Fibroblast of the aortic adventitia (primary cell): ENCODE results near the gene DPH7. TPM values are rescaled to one million over a fixed set of nuclear protein-coding genes. Genes with fewer than 3 reads are reported as not detected.

Experiments
- DNase-seq: peaks from one replicate; pipeline ENCODE4 v3.0.0-alpha.2; 2010; ENCODE audit warnings: low read depth
- H3K4me3 ChIP-seq: 2 replicates; pipeline ENCODE4 v1.5.1; 2011; ENCODE audit warnings: low read depth, mild to moderate bottlenecking, control low read depth, low read length, moderate library complexity
- total RNA-seq: library from RNA; depleted of rRNA; stranded (reverse); fragments of >200 nt; gene quantifications from 2 replicates; pipeline ENCODE4 v1.2.3, GENCODE V29; 2012; ENCODE audit warnings: low replicate concordance
- TF ChIP-seq, protein P1 (sequence below): IDR thresholded peaks from 2 replicates; pipeline ENCODE4 v1.5.1; 2011; ENCODE audit warnings: mild to moderate bottlenecking, low read length, control low read depth, inconsistent platforms; ENCODE audit not compliant: insufficient read depth

DPH7 gene
- total RNA-seq, 1 donor: 16.1 TPM

DNA sequence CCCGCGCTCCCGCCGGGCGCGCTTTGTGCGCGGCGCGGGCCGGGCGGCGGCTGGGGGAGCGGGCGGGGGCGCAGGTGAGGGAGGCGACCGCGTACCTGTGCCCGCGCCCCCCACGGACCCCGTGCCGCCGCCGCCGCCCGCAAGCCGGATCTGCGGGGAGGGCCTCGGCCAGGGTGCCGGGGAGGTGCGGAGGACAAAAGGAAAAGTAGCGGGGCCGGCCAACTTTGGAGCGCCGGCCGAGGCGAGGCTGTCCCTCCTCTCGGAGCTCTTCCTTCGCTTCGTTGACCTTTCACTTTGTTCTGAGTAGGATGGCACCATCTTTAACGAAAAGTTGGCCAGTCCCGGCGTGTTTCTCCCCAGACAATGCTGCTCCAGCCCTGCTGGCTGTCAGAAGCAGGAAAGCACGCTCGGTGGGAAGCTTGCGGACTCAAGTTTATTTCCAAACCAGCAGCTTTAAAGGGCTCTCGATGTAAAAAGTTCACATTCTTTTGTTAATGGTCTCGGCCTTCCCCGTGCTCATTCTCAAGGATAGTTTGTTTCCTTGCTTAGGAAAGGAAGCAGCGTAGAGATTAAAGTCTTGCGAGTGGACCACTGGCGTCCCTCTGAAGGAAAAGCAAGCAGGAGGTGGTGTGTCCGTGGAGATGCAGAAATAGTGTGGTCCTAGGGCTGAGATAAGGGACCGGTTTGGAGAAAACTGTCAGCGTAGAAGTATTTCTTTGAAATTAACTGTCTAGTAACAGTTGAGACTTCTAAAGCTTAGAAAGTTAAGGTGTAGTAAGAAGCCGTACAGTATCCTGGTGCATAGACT lies 40.7 kb upstream of the DPH7 start:
- peak; percentile 59 for DNase-seq
- TF ChIP-seq, protein P1, sequence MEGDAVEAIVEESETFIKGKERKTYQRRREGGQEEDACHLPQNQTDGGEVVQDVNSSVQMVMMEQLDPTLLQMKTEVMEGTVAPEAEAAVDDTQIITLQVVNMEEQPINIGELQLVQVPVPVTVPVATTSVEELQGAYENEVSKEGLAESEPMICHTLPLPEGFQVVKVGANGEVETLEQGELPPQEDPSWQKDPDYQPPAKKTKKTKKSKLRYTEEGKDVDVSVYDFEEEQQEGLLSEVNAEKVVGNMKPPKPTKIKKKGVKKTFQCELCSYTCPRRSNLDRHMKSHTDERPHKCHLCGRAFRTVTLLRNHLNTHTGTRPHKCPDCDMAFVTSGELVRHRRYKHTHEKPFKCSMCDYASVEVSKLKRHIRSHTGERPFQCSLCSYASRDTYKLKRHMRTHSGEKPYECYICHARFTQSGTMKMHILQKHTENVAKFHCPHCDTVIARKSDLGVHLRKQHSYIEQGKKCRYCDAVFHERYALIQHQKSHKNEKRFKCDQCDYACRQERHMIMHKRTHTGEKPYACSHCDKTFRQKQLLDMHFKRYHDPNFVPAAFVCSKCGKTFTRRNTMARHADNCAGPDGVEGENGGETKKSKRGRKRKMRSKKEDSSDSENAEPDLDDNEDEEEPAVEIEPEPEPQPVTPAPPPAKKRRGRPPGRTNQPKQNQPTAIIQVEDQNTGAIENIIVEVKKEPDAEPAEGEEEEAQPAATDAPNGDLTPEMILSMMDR: no peak
- H3K4me3 ChIP-seq: peak overlapping the region; percentile 80

DNA sequence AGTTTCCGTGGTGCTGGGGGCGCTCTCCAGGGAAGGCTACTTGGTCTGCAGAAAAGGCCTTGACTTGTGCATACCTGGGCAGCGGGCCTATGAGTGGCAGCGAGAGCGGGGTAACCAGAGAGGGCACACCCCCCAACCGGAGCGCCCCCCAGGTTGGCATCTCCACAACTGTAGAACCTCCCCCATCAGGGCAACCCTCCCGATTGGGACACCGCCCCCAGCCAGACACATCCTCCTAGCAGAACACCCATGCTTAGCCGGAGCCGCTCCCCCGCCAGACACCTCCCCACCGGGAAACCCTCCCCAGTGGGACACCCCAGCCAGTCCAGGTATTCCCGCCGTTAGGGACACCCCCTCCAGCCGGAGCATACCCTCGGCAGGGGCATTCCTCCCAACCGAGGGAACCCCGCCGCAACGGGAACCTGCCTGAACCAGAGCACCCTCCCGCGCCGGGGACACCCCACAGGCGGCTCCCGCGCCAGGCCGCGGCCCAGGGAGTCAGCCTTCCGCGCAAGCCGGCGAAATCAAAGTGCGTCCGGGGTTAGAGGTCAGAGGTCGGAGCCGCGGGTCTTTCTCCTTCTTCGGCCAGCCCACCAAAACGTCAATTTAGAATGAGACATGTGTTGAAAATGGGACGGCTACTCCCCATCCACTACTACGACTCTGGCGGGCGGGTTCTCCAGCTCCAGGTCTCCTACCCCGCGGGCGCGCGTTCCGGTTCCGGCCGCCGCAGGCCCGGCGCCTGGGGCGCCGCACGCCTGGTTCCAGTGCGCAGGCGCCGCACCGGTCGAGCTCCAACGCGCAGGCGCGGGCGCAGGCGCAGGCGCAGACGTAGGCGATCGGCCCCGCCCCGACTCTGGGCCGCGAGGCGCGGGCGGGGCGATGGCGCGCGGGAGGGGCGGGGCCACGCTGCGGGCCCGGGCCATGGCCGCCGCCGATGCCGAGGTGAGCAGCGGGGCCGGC lies 39.7 kb upstream of the DPH7 start, which contains the start of gene EHMT1:
EHMT1 (plus strand) TSS at position 901 of the 963 bp plus-strand sequence; CDS start at position 925, 24 bp downstream.
- peak within 1 kb of the TSS; percentile 90 for H3K4me3 ChIP-seq
- TF ChIP-seq, protein P1: no peak
- DNase-seq: peak; percentile 76

DNA sequence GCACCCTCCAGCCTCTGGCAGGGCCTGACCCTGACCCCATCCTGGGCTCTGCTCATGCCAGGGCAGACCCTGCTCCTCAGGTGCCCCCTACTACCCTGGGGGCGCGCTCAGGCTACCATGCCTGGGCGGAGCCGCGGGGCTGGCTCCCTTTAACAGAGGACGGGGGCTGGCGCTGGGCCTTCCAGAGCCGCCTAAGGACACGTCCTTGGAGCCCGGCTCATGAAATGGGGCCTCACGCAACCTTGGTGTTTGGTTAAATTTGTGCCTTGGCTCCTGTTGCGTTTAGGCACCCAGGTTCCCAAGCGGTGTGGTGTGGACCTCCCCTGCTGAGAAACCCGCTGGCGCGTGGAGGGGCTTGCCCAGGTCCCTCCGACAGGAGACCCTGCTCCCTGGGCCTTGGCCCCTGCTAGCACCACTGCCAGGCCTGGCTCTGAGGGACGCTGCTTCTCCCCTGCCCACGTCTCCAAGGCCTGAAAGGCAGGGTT lies 36.7 kb upstream of the DPH7 start:
- TF ChIP-seq, protein P1: no peak
- no peak overlapping the region for H3K4me3 ChIP-seq
- no peak for DNase-seq

DNA sequence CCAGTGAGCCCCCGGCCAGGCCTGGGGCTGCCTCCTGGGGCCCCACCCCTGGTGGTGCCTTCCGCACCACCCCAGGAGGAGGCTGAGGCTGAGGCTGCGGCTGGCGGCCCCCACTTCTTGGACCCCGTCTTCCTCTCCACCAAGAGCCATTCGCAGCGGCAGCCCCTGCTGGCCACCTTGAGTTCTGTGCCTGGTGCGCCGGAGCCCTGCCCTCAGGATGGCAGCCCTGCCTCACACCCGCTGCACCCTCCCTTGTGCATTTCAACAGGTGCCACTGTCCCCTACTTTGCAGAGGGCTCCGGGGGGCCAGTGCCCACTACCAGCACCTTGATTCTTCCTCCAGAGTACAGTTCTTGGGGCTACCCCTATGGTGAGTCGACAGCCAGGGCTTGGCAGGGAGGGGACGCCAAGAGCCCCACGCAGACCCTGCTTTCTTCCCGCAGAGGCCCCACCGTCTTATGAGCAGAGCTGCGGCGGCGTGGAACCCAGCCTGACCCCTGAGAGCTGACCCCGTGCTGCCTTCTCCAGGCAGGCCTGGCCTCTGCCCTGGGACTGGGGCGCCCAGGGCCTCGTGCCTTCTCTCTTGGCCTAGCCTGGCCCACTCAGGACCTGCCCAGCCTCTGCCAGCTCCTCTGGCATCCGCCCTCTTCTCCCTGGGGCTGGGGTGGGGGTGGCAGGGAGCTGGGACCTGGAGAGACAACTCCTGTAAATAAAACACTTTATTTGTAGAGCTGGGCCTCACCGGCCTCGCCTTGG lies 36.1 kb upstream of the DPH7 start:
- no peak overlapping the region for H3K4me3 ChIP-seq
- TF ChIP-seq, protein P1: no peak
- no peak for DNase-seq

DNA sequence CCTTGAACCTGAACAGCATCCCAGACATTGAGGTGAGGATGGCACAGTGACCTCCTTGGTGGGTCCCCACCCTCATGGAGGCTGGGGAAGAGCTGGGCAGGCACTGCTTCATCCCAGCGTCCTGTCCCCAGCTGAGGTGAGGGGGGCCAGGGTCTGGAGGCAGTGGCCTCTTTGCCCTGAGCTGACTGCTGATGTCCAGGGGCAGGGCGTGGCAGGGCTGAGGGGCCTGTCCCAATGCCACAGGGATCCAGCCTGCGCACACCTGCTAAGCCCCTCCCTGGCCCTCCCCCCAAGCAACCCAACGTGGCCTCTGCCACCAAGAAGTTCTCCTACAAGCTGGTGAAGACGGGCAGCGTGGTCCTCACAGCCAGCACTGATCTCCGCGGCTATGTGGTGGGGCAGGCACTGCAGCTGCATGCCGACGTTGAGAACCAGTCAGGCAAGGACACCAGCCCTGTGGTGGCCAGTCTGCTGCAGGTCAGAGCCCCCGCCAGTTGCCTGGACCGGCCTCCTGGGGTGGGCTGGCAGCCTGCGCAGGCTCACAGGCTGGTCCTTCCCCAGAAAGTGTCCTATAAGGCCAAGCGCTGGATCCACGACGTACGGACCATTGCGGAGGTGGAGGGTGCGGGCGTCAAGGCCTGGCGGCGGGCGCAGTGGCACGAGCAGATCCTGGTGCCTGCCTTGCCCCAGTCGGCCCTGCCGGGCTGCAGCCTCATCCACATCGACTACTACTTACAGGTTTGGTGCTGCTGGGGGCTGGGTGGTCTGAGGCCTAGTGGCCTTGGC lies 35.2 kb upstream of the DPH7 start:
- no peak for DNase-seq
- TF ChIP-seq, protein P1: no peak
- H3K4me3 ChIP-seq: no peak overlapping the region
